SK-N-DZ (cell line): ENCODE results near the gene ZDHHC1. TPM values are rescaled to one million over a fixed set of nuclear protein-coding genes. Genes with fewer than 3 reads are reported as not detected.

Experiments
- DNase-seq: peaks from one replicate; pipeline ENCODE4 v3.0.0-alpha.2; 2015; ENCODE audit warnings: low spot score
- polyA plus RNA-seq, 2 experiments: library from polyadenylated mRNA; depleted of rRNA; stranded (reverse); fragments of >200 nt; gene quantifications; 2 replicates each; pipeline ENCODE4 v1.2.3, GENCODE V29; 2014

Gene ZDHHC1
- polyA plus RNA-seq (2014; cell fraction: cytosol; rRNA removed): 8.7 and 15.7 TPM in 2 replicates
- polyA plus RNA-seq (2014; cell fraction: nucleus; rRNA removed): 15.0 and 29.7 TPM in 2 replicates

- DNase-seq: no peak
Observed at GRCh38 chr16:67415872-67416793, at the start of gene ZDHHC1. ZDHHC1 (minus strand) TSS chr16:67416477; CDS start chr16:67407775, 8,702 bp downstream.

DNA sequence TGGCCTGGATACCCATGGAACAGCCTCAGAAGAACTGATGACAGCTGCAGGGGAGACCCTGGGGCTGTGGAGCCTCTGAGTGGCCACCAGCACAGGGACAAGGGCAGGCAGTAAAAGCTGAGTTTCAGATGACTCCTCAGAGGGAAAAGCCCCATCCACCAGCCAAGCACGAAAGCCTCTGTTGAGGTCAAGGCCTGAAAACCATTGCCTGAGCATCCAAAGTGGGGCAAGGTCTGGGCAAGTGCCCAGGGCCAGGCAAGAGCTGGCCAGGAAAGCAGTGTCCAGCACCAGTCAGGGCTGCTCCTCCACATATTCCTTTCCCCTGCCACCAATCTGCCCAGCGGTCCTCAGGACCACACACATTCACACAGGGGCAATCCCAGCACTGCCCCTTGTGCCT is 48.3 kb upstream of the ZDHHC1 start:
- no peak for DNase-seq

GRCh38 chr16:67463691-67464090 is 47.4 kb upstream of the ZDHHC1 start:
- no peak for DNase-seq

- no peak for DNase-seq
Observed at GRCh38 chr16:67463059-67463458, 46.8 kb upstream of the ZDHHC1 start.

- no peak for DNase-seq
Observed at GRCh38 chr16:67462279-67462655, 46.0 kb upstream of the ZDHHC1 start.

- no peak for DNase-seq
Observed at GRCh38 chr16:67461600-67462278, 45.5 kb upstream of the ZDHHC1 start.

DNA sequence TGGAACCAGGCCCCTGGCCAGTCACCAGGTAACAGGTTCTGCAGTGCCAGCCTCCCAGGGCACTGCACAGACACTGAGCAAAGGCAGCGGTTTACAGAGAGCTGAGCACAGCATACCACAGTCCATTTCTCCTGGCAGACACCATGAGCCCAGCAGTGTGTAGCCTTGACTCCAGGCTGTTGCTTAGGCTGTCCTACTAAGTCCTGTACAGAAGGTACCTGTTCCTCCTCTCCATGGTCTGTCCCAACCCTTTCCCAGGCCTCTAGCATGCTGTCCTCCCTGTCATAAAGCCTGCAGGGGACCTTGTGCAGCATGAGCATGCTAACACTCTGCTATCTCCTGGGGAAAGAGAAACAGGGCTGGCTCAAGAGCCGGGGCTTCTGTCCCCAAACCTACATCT is 44.7 kb upstream of the ZDHHC1 start:
- DNase-seq: no peak

DNA sequence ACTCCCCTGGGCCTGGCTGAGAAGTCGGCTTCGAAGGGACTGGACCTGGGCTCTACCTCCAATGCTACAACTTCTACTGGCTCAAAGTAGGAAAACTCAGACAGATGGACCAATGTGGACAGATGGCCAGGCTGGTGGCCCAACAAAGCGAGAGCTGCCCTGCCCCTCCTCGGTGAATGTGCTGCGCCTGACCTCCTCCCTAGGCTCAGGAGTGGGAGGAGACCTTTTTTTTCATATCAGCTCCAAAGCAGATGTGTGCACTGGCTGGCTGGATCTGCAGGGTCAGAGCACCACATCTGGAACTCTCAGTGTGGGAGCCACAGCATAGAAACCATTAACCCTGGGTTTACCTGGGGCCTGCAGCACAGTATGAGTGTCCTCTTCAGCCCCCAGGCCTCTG is 43.9 kb upstream of the ZDHHC1 start:
- no peak for DNase-seq

GRCh38 chr16:67459861-67460150 is 43.5 kb upstream of the ZDHHC1 start:
- no peak for DNase-seq

- DNase-seq: no peak
Observed at GRCh38 chr16:67459066-67459860, 43.0 kb upstream of the ZDHHC1 start.

GRCh38 chr16:67458121-67458641 is 41.9 kb upstream of the ZDHHC1 start:
- DNase-seq: no peak

DNA sequence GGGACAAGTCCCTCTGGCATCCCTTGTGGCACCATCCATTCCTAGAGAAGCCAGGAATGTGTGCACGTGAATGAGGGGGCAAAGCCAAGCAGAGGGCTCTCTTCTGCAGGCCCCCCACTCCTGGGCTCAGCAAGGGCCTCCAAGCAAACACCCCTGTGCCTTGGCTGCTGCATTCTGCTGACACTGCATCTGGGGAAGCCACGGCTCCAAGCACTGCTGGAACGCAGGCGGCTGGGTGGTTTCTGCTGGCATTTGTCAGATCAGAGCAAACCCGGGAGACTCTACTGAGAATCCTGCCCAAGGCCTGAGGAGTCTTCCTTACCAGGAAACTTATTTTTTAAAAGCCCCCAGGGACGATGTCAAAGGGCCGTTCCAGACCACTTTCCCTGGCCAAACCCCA is 41.3 kb upstream of the ZDHHC1 start:
- no peak for DNase-seq

- DNase-seq: no peak
Observed at GRCh38 chr16:67456391-67457081, 40.3 kb upstream of the ZDHHC1 start.

DNA sequence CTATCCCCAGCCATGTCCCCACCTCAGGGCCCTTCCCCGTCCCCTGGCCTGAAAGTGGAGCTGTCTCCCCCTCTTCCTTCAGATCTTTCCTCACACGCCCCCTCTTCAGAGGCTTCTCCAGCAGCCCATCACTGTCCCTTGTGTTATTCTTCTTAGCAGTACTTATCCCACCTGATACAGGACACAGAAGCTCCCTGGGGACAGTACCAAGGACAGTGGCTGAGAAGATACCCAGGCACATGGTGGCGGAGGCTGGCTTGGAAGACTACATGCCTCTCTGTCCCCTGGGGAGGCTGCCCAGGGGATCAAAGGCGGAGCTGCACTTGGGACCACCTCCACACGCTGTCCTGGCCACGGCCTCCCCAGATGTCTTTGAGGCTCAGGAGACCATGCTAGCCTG is 38.6 kb upstream of the ZDHHC1 start:
- no peak for DNase-seq

GRCh38 chr16:67454104-67454503 is 37.8 kb upstream of the ZDHHC1 start:
- DNase-seq: no peak

- no peak for DNase-seq
Observed at GRCh38 chr16:67451704-67452435, 35.6 kb upstream of the ZDHHC1 start.

DNA sequence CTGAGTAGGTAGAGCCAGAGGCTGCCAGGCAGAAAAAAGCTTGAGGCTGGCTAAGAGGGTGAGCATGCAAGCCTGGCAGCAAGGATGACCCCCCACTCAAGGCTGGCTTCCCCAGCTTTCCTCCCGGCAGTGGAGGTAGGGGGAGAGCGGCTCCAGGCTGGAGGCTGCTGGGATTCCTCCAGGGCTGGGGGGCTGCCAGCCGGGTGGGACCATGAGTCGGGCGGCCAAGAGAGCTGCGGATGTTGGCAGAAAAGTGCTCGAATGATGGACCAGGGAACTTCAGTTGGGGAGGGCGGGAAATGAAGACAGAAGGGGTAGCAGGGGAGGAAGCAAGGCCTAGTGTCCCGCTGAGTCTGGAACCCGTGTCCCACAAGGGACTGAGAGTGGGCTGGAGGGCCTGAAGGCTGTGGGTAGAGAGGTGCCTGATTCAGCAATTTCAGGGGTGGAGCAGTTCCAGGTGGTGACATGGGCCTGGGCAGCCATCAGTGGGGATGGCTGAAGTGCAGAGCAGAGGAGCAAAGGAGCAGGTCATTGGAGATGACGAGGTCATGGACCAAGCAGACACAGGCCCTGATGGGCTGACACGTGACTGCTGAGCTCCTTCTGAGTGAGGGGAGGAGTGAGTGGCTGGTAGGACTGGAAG is 34.9 kb upstream of the ZDHHC1 start:
- DNase-seq: no peak

- no peak for DNase-seq
Observed at GRCh38 chr16:67449739-67450138, 33.5 kb upstream of the ZDHHC1 start.

- DNase-seq: no peak
Observed at GRCh38 chr16:67449336-67449735, 33.1 kb upstream of the ZDHHC1 start.

DNA sequence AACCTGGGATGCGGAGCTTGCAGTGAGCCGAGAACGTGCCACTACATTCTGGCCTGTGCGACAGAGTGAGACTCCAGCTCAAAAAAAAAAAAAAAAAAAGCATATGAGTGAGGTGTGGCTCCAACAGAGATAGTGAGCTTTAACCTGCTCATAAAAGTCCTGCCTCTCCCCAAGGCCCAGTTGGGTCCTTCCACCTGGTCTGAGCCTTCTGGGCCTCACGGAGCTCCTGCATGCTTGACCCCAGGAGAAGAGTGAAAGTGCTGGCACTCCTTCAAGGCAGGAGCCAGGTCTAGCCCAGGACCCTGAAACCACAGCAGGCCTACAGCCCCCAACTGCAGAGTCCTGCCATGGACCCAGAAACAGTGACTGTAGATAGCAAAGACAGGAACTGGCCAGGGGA is 32.3 kb upstream of the ZDHHC1 start:
- DNase-seq: no peak
